Measurements from ENCODE around the gene SELENOO.

- TF ChIP-seq CTCF (IDR thresholded peaks at IDR 0.05; ENCODE audit: low read depth, low read length) (no peak), POLR2A (IDR thresholded peaks at IDR 0.05; ENCODE audit: extremely low read depth, insufficient read length) (no peak), MAX (IDR thresholded peaks at IDR 0.05; ENCODE audit: low read depth, low read length) (no peak), MYC (IDR thresholded peaks at IDR 0.05; ENCODE audit: low read depth, low read length) (no peak)
Observed at GRCh38 chr22:50218153-50218995, 17.6 kb downstream of the SELENOO start.
